Endothelial cell of umbilical vein (primary cell): ENCODE results near the gene FTSJ1. TPM values are rescaled to one million over a fixed set of nuclear protein-coding genes. Genes with fewer than 3 reads are reported as not detected.

Experiments used
- BruUV-seq: library from RNA; stranded (reverse); fragments of 400-500 nt; replicated peaks from 2 replicates; lab custom pipeline; 2021; lab: Mats Ljungman, UMichigan
- CTCF ChIA-PET: fragments of 300-600, 350-600 bp; sonication (Branson Sonifier 250); formaldehyde crosslinking; loops from one replicate; lab custom pipeline; 2021; ENCODE audit warnings: antibody characterized with exemption, inconsistent platforms; lab: Charles Lee
- POLR2A ChIA-PET: fragments of 300-600, 350-600 bp; sonication (Branson Sonifier 250); formaldehyde crosslinking; loops from one replicate; lab custom pipeline; 2021; ENCODE audit warnings: antibody characterized with exemption, inconsistent platforms; lab: Charles Lee
- DNase-seq: peaks from one replicate; pipeline ENCODE4 v3.0.0-alpha.2; 2011; ENCODE audit warnings: low read depth, low spot score
- FAIRE-seq: peaks from 2 replicates; lab custom pipeline; 2011; peaks lifted over from hg19 to GRCh38; lab: Jason Lieb, UNC
- H2AFZ ChIP-seq: 2 replicates; pipeline ENCODE4 v1.6.0; 2012; ENCODE audit warnings: low read depth, low read length, control low read depth, inconsistent platforms
- H3K27ac ChIP-seq: 2 replicates; pipeline ENCODE4 v1.5.1; 2011; ENCODE audit warnings: low read depth, mild to moderate bottlenecking, control low read depth, low read length, moderate library complexity; ENCODE audit not compliant: insufficient read depth
- H3K27me3 ChIP-seq, 2 experiments: 2 replicates each; pipeline versions ENCODE4 v1.6.0 to v1.6.1; 2011; ENCODE audit warnings: low read length in 2 of 2, mixed read lengths in 1 of 2; ENCODE audit not compliant: control insufficient read depth in 2 of 2, insufficient read depth in 2 of 2
- H3K36me3 ChIP-seq, 2 experiments: 2 replicates in 1 of 2; 3 replicates in 1 of 2; pipeline ENCODE4 v1.5.1; 2011; ENCODE audit warnings: low read length in 2 of 2, mild to moderate bottlenecking in 1 of 2, moderate library complexity in 1 of 2; ENCODE audit not compliant: control insufficient read depth in 2 of 2, insufficient read depth in 2 of 2; ENCODE audit errors: extremely low read depth in 1 of 2
- H3K4me1 ChIP-seq: 3 replicates; pipeline ENCODE4 v1.5.1; 2011; ENCODE audit warnings: mild to moderate bottlenecking, low read length; ENCODE audit not compliant: control insufficient read depth, insufficient read depth; ENCODE audit errors: extremely low read depth
- H3K4me2 ChIP-seq: 2 replicates; pipeline ENCODE4 v1.6.1; 2011; ENCODE audit warnings: low read length, control low read depth, mixed read lengths; ENCODE audit not compliant: insufficient read depth
- H3K4me3 ChIP-seq, 3 experiments: fragments of 200-600 bp in 1 of 3; sonication (generic), shearing (Covaris generic) in 1 of 3; replicated peaks in 1 of 3; 2 replicates each; pipeline ENCODE4 v1.5.1; 2011 to 2016; ENCODE audit warnings: control low read depth in 3 of 3, low read length in 3 of 3, mild to moderate bottlenecking in 2 of 3, inconsistent platforms in 1 of 3, low read depth in 1 of 3, moderate library complexity in 1 of 3; ENCODE audit not compliant: insufficient read depth in 1 of 3
- H3K79me2 ChIP-seq: 2 replicates; pipeline ENCODE4 v1.6.0; 2012; ENCODE audit warnings: low read length, inconsistent platforms; ENCODE audit not compliant: control insufficient read depth, insufficient read depth
- H3K9ac ChIP-seq: replicated peaks from 2 replicates; pipeline ENCODE3; 2011; ENCODE audit warnings: low read length, control low read depth; ENCODE audit not compliant: insufficient read depth; ENCODE audit errors: extremely low read depth
- H3K9me1 ChIP-seq: replicated peaks from 3 replicates; pipeline ENCODE4 v1.6.0; 2011; ENCODE audit warnings: mild to moderate bottlenecking, low read length; ENCODE audit not compliant: control insufficient read depth, insufficient read depth; ENCODE audit errors: extremely low read depth
- H3K9me3 ChIP-seq: replicated peaks from 2 replicates; pipeline ENCODE4 v1.5.1; 2012; ENCODE audit warnings: low read length, inconsistent platforms; ENCODE audit not compliant: control insufficient read depth, insufficient read depth
- H4K20me1 ChIP-seq: replicated peaks from 2 replicates; pipeline ENCODE3; 2011; ENCODE audit warnings: mild to moderate bottlenecking, low read length; ENCODE audit not compliant: control insufficient read depth, insufficient read depth; ENCODE audit errors: extremely low read depth
- EZH2 ChIP-seq: IDR thresholded peaks from 2 replicates; pipeline ENCODE4 v1.6.1; 2012; ENCODE audit warnings: borderline replicate concordance, low read depth, mild to moderate bottlenecking, moderate library complexity, low read length, inconsistent platforms; ENCODE audit not compliant: severe bottlenecking
- FOS ChIP-seq: IDR thresholded peaks from 2 replicates; pipeline ENCODE4 v1.6.1; 2011; ENCODE audit warnings: mild to moderate bottlenecking, low read length, moderate library complexity, borderline replicate concordance; ENCODE audit not compliant: insufficient read depth
- GATA2 ChIP-seq: IDR thresholded peaks from 2 replicates; pipeline ENCODE4 v1.7.0; 2011; ENCODE audit warnings: low read depth, mild to moderate bottlenecking, moderate library complexity, mixed read lengths, low read length; ENCODE audit not compliant: insufficient read length, insufficient read depth
- JUN ChIP-seq: IDR thresholded peaks from 2 replicates; pipeline ENCODE4 v1.6.1; 2011; ENCODE audit warnings: borderline replicate concordance, low read depth; ENCODE audit not compliant: insufficient read length, insufficient read depth
- MYC ChIP-seq: IDR thresholded peaks from one replicate; pipeline ENCODE4 v1.6.1; 2011; ENCODE audit warnings: mild to moderate bottlenecking, low read depth, low read length
- POLR2A ChIP-seq: IDR thresholded peaks from 2 replicates; pipeline ENCODE4 v1.6.1; 2012; ENCODE audit warnings: low read depth, mild to moderate bottlenecking, control low read depth, low read length
- POLR2AphosphoS5 ChIP-seq: IDR thresholded peaks from 2 replicates; pipeline ENCODE4 v1.6.1; 2012; ENCODE audit warnings: low read depth, mild to moderate bottlenecking, control low read depth, low read length, moderate library complexity; ENCODE audit not compliant: insufficient read depth
- dilution Hi-C: fragments of 300-500 bp; cut with MboI; formaldehyde crosslinking; loops from one replicate; pipeline ENCODE4 v1.15.0; 2019; ENCODE audit warnings: low sequenced_read_pairs; ENCODE audit not compliant: extremely low pct_ligation_motif_present
- intact Hi-C: fragments of 100-400 bp; cut with micrococcal nuclease; formaldehyde crosslinking; loops from one replicate; pipeline ENCODE4 v1.10.0; 2022
- polyA plus RNA-seq, 4 experiments: library from polyadenylated mRNA; depleted of rRNA in 3 of 4; stranded (reverse) in 3 of 4; unstranded in 1 of 4; fragments of >200 nt; gene quantifications; 2 replicates each; pipeline versions ENCODE4 v1.2.1 to v1.2.3, GENCODE V29; 2011 to 2012; ENCODE audit warnings: missing spikeins in 1 of 4
- total RNA-seq: library from RNA; stranded (reverse); gene quantifications from 2 replicates; pipeline ENCODE4 v1.2.3, GENCODE V29; 2021
- TF ChIP-seq, protein P1 (sequence below), 2 donors: IDR thresholded peaks; 1 replicate in 1 of 2; 2 replicates in 1 of 2; pipeline ENCODE4 v1.5.1; 2011; ENCODE audit warnings: low read length in 2 of 2, mild to moderate bottlenecking in 2 of 2, moderate library complexity in 2 of 2, control low read depth in 1 of 2, inconsistent platforms in 1 of 2, low read depth in 1 of 2; ENCODE audit not compliant: insufficient read depth in 1 of 2; ENCODE audit errors: extremely low read depth in 1 of 2
- TF ChIP-seq, protein P2 (sequence below): IDR thresholded peaks from 2 replicates; pipeline ENCODE4 v1.6.1; 2011; ENCODE audit not compliant: insufficient read depth, insufficient read length

The FTSJ1 gene
- total and polyA plus RNA-seq, 2 donors (not counting 3 experiments of a cell fraction or from before 2014, with no cell fraction given) = 59.9 to 63.9 TPM

DNA sequence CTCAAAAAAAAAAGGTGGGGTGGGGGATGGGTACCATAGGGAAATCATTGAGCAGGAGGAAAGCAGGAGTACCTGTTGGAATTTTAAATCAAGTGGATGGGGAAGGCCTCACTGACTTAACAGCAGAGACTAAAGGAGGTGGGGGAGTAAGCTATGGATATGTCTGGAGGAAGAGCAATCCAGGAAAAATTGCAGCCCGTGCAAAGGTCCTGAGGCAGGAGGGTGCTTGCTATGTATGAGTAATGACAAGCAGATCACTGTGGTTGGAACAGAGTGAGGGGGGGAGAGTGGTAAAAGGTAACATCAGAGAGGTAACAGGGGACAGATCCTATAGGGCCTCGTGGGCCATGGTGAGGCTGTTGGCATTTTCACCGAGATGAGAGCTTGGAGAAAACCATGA, 4.1 kb downstream of the FTSJ1 start:
- H3K9ac ChIP-seq = no peak overlapping the region
- intact Hi-C loops = no loop called here
- BruUV-seq = no TSS peak
- no peaks in the 10 kb centered on the region for H3K27me3 ChIP-seq
- ChIA-PET CTCF (no interaction called here), POLR2A (interaction anchor here (0.5 kb wide), 1 partner anchor 93 kb away, joined by 3 read pairs; no protein-coding TSS in a partner anchor)
- DNase-seq (no peak), FAIRE-seq (no peak)
- TF ChIP-seq POLR2AphosphoS5 (no peak), FOS (no peak), EZH2 (no peak), MYC (no peak), POLR2A (no peak), GATA2 (no peak), JUN (no peak)
- TF ChIP-seq, protein P1, sequence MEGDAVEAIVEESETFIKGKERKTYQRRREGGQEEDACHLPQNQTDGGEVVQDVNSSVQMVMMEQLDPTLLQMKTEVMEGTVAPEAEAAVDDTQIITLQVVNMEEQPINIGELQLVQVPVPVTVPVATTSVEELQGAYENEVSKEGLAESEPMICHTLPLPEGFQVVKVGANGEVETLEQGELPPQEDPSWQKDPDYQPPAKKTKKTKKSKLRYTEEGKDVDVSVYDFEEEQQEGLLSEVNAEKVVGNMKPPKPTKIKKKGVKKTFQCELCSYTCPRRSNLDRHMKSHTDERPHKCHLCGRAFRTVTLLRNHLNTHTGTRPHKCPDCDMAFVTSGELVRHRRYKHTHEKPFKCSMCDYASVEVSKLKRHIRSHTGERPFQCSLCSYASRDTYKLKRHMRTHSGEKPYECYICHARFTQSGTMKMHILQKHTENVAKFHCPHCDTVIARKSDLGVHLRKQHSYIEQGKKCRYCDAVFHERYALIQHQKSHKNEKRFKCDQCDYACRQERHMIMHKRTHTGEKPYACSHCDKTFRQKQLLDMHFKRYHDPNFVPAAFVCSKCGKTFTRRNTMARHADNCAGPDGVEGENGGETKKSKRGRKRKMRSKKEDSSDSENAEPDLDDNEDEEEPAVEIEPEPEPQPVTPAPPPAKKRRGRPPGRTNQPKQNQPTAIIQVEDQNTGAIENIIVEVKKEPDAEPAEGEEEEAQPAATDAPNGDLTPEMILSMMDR (IDR thresholded peaks at IDR 0.05; ENCODE audit: extremely low read depth in 1 of 2, insufficient read depth in 1 of 2, low read depth in 1 of 2, low read length in 2 of 2) = no peak
- TF ChIP-seq, protein P2, sequence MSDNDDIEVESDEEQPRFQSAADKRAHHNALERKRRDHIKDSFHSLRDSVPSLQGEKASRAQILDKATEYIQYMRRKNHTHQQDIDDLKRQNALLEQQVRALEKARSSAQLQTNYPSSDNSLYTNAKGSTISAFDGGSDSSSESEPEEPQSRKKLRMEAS = no peak
- H3K36me3 ChIP-seq = peaks cover 0 to 9% of the 10 kb centered on the region in 2 experiments
- peaks cover 4% of the 10 kb centered on the region for H3K4me1 ChIP-seq
- no peak overlapping the region for H3K4me3 ChIP-seq
- H3K27ac ChIP-seq = no peak overlapping the region
- H3K9me1 ChIP-seq = no peaks in the 10 kb centered on the region
- no peaks in the 10 kb centered on the region for H4K20me1 ChIP-seq
- H2AFZ ChIP-seq = no peak overlapping the region
- dilution Hi-C loops = no loop called here
- H3K9me3 ChIP-seq = no peaks in the 10 kb centered on the region
- H3K79me2 ChIP-seq = peaks cover 34% of the 10 kb centered on the region
- no peak overlapping the region for H3K4me2 ChIP-seq
